ENCODE results near the gene LYZL1. TPM values are rescaled to one million over a fixed set of nuclear protein-coding genes. Genes with fewer than 3 reads are reported as not detected.
"Not testable (repeated sequence)": the region's sequence is repeated elsewhere in the genome, so short reads cannot be mapped to it uniquely, and the experiment has no call there.

Gene LYZL1
- not detected for total RNA-seq
- long read RNA-seq: 0 reads

DNA sequence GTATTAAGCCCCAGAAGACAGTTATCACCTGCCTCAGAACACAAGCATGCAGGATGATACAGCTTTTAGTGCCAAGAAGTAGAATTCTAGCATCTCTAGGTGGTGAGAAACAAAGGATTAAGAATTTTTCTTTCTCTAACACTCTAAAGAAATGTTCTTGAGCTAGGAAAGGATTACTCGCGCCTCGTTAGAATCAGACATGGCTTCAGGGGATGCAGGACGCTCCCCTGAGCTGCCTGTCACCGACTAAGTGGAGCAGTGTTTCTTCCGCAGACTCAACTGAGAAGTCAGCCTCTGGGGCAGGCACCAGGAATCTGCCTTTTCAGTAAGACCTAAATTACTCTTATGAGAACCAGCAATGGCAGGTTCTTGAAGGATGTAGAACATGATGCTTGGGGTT, at the start of gene LYZL1:
Gene LYZL1 (plus strand): TSS at position 165 of the 400 bp plus-strand sequence. CDS start 2,798 bp downstream, outside the sequence.
- H3K4me3 ChIP-seq; DNase-seq; H3K27ac ChIP-seq (replicated peaks); H3K4me1 ChIP-seq; H3K9me3 ChIP-seq (replicated peaks); H3K36me3 ChIP-seq; intact Hi-C loops (cut with micrococcal nuclease): not testable (repeated sequence)
- peaks cover 11% of the 10 kb centered on the region for H3K27me3 ChIP-seq (ENCODE audit: low read depth)

DNA sequence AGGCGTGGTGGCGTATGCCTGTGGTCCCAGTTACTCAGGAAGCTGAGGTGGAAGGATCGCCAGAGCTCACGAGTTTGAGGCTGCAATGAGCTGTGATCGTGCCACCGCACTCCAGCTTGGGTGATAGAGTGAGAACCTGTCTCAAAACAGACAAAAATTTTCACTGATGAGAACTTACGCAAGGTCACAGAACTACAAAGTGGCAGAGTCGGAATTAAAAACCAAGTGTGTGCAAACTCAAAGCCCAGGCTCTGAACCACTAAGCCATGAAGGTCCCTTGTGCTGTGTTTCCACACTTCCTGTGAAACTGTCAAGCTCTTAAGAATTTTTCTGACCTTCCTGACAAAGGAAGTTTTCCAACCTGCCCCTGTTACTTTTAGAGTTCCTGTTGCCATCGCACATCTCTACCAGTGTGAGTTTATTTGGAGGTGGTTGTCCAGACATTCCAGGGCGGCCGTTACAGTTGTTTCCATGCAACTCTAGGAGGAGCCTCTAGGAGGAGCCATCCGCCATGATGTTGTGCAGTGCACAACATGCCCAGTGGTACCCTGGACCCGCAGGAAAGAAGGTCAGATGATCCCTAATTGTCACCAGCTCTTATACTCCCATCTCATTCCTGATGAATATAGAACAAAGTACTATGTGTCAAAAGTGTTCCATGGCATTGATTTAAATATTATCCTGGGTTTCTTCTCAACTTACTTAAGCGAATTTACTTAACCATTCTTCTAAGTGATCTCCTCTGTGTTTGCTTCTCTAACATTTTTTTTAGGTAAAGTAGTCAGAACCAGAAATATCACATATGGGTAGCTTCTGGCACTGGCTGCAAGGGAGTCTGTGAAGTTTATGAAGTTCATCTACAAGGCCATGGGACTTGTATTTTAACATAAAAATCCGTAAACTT, 49.0 kb upstream of the LYZL1 start:
- Histone ChIP-seq H3K4me3 (no peak overlapping the region), H3K36me3 (no peaks in the 10 kb centered on the region), H3K4me1 (no peaks in the 10 kb centered on the region), H3K9me3 (replicated peaks) (no peaks in the 10 kb centered on the region), H3K27me3 (ENCODE audit: low read depth) (peaks cover under 1% of the 10 kb centered on the region), H3K27ac (replicated peaks) (no peak overlapping the region)
- no peak for DNase-seq
- TF ChIP-seq, protein P1, sequence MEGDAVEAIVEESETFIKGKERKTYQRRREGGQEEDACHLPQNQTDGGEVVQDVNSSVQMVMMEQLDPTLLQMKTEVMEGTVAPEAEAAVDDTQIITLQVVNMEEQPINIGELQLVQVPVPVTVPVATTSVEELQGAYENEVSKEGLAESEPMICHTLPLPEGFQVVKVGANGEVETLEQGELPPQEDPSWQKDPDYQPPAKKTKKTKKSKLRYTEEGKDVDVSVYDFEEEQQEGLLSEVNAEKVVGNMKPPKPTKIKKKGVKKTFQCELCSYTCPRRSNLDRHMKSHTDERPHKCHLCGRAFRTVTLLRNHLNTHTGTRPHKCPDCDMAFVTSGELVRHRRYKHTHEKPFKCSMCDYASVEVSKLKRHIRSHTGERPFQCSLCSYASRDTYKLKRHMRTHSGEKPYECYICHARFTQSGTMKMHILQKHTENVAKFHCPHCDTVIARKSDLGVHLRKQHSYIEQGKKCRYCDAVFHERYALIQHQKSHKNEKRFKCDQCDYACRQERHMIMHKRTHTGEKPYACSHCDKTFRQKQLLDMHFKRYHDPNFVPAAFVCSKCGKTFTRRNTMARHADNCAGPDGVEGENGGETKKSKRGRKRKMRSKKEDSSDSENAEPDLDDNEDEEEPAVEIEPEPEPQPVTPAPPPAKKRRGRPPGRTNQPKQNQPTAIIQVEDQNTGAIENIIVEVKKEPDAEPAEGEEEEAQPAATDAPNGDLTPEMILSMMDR (IDR thresholded peaks at IDR 0.05; ENCODE audit: borderline replicate concordance): peak; percentile 56
- intact Hi-C loops (cut with micrococcal nuclease): no loop called here

DNA sequence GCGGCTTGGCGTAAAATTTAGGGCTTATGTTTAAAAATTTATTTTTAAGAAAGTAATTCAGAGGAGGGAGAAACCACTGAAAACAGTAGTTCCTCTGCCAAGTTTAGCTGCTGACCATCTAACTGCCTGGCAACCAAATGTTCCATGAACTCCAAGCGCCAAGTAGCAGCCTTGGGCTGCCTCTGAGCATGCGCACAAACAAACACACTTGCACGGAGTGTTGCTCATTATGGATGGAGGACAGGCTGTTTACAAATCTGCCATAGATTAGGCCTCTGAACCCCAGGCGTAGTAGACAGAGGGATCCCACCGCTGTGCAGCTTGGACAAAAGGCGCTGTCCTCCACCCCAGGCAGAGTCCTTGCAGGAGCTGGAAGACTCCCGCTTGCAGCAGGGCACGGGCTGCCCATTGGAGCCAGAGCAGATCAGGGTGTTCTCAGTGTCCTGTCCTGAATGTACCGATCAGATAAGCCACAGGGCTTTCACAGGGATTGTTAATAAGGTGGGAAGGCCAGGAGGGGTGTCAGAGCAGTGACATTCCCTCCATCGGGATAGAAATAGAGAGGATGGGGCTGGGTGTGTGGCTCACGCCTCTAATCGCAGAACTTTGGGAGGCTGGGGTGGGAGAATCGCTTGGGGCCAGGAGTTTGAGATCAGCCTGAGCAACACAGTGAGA, 47.7 kb upstream of the LYZL1 start:
- no peak for DNase-seq
- H3K9me3 ChIP-seq (replicated peaks): no peaks in the 10 kb centered on the region
- peaks cover 10% of the 10 kb centered on the region for H3K27me3 ChIP-seq (ENCODE audit: low read depth)
- H3K4me1 ChIP-seq: no peaks in the 10 kb centered on the region
- H3K4me3 ChIP-seq: no peak overlapping the region
- TF ChIP-seq, protein P1 (IDR thresholded peaks at IDR 0.05; ENCODE audit: borderline replicate concordance): no peak
- no peak overlapping the region for H3K27ac ChIP-seq (replicated peaks)
- H3K36me3 ChIP-seq: no peaks in the 10 kb centered on the region
- intact Hi-C loops (cut with micrococcal nuclease): no loop called here

DNA sequence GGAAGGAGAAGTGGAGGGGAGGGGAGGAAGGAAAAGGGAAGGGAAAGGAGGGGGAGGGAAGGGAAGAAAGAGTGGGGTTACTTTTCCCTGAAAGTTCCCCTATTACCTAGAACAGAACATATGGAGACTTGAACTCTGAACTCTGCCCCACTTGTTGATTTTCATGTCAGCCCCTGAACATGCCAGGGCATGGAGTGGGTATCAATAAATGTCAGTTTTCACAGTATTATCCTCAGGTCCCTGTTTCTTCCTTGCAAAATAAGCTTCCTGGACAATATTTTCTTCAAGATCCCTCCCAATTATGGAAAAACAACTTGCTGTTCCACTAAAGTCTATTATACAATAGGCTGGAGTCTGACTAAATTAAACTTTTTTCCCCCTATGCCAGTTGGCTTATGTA, 46.9 kb upstream of the LYZL1 start:
- DNase-seq: no peak
- TF ChIP-seq, protein P1 (IDR thresholded peaks at IDR 0.05; ENCODE audit: borderline replicate concordance): no peak
- Histone ChIP-seq H3K36me3 (no peaks in the 10 kb centered on the region), H3K27me3 (ENCODE audit: low read depth) (peaks cover 17% of the 10 kb centered on the region), H3K9me3 (replicated peaks) (no peaks in the 10 kb centered on the region), H3K27ac (replicated peaks) (no peak overlapping the region), H3K4me3 (no peak overlapping the region), H3K4me1 (no peaks in the 10 kb centered on the region)
- intact Hi-C loops (cut with micrococcal nuclease): no loop called here

DNA sequence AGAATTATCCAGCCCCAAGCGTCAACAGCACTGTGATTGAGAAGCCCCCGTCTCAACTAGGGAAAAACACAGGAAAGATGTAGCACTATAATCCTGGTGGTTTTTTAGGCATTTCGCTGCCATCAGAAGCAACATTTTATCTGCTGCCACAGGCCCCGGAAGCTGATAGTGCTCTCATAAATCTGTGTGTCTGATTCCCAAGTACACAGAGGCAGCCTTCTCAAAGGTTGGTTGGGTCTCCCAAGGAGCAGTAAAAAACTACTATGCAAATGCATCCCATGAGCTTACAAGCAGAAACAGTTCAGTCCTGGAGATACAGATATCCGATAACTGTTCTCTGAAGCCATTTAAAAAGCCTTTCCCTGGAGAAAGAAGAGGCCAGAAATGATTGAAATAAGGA, 45.8 kb upstream of the LYZL1 start:
- no peak for DNase-seq
- H3K27ac ChIP-seq (replicated peaks): no peak overlapping the region
- intact Hi-C loops (cut with micrococcal nuclease): no loop called here
- H3K4me3 ChIP-seq: no peak overlapping the region
- peaks cover 17% of the 10 kb centered on the region for H3K27me3 ChIP-seq (ENCODE audit: low read depth)
- H3K36me3 ChIP-seq: no peaks in the 10 kb centered on the region
- H3K9me3 ChIP-seq (replicated peaks): no peaks in the 10 kb centered on the region
- TF ChIP-seq, protein P1 (IDR thresholded peaks at IDR 0.05; ENCODE audit: borderline replicate concordance): no peak
- no peaks in the 10 kb centered on the region for H3K4me1 ChIP-seq

DNA sequence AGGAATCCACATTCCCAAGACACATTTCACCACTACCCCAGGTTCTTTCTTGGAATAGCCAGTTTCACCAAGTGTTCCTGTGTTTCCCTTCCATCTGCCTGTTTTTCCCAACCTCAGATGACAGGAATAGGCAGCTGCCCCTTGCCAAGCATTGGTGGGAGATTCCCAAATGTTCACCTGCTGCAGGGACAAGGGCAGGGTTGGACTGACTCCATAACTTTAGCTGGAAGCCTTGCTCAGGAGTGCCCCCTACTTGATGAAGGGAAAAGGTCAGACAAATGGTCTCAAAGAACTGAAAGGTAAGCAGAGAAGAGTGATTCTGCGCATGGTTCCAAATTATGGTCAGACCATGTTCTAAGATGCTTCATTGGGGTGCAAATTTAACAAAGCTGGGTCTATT, 45.1 kb upstream of the LYZL1 start:
- TF ChIP-seq, protein P1 (IDR thresholded peaks at IDR 0.05; ENCODE audit: borderline replicate concordance): peak; percentile 46
- no peak for DNase-seq
- intact Hi-C loops (cut with micrococcal nuclease): no loop called here

More for the DNA sequence above, 45.1 kb upstream of the LYZL1 start:
- Histone ChIP-seq H3K4me1 (no peaks in the 10 kb centered on the region), H3K36me3 (no peaks in the 10 kb centered on the region), H3K27me3 (ENCODE audit: low read depth) (peaks cover 17% of the 10 kb centered on the region), H3K9me3 (replicated peaks) (no peaks in the 10 kb centered on the region), H3K4me3 (no peak overlapping the region), H3K27ac (replicated peaks) (no peak overlapping the region)

Data from left ventricle myocardium inferior (tissue), 1 donor.